Measurements from ENCODE around the gene KLHL6.
"Not testable (repeated sequence)": the region's sequence is repeated elsewhere in the genome, so short reads cannot be mapped to it uniquely, and the experiment has no call there.

KLHL6 gene

GRCh38 chr3:183555541-183556081 is at the start of gene KLHL6:
KLHL6 (minus strand) TSS chr3:183555706; CDS start chr3:183555653, 53 bp downstream.
- no peak for DNase-seq

GRCh38 chr3:183597959-183598358 is 42.5 kb upstream of the KLHL6 start:
- no peak for DNase-seq

- no peak for DNase-seq
These were observed 39.1 kb upstream of the KLHL6 start for GRCh38 chr3:183594636-183595035.

GRCh38 chr3:183592821-183593220 is 37.3 kb upstream of the KLHL6 start:
- DNase-seq: no peak

GRCh38 chr3:183591881-183592521 is 36.5 kb upstream of the KLHL6 start:
- DNase-seq: no peak

GRCh38 chr3:183590442-183590841 is 34.9 kb upstream of the KLHL6 start:
- DNase-seq: no peak

GRCh38 chr3:183587336-183587735 is 31.8 kb upstream of the KLHL6 start:
- DNase-seq: no peak

GRCh38 chr3:183586477-183586876 is 31.0 kb upstream of the KLHL6 start:
- no peak for DNase-seq

GRCh38 chr3:183584914-183585280 is 29.4 kb upstream of the KLHL6 start:
- DNase-seq: no peak

GRCh38 chr3:183584246-183584913 is 28.9 kb upstream of the KLHL6 start:
- no peak for DNase-seq

GRCh38 chr3:183583331-183584245 is 28.1 kb upstream of the KLHL6 start:
- no peak for DNase-seq

GRCh38 chr3:183582161-183582560 is 26.7 kb upstream of the KLHL6 start:
- no peak for DNase-seq

- peak; percentile 15 for DNase-seq
These were observed 26.1 kb upstream of the KLHL6 start for GRCh38 chr3:183581496-183582155.

GRCh38 chr3:183579967-183580900 is 24.7 kb upstream of the KLHL6 start:
- no peak for DNase-seq

GRCh38 chr3:183578179-183578578 is 22.7 kb upstream of the KLHL6 start:
- no peak for DNase-seq

GRCh38 chr3:183577346-183577745 is 21.8 kb upstream of the KLHL6 start:
- peak; percentile 23 for DNase-seq

- peak; percentile 87 for DNase-seq
These were observed 21.1 kb upstream of the KLHL6 start for GRCh38 chr3:183576487-183577107.

- DNase-seq: no peak
These were observed 17.4 kb upstream of the KLHL6 start for GRCh38 chr3:183572935-183573334.

GRCh38 chr3:183570191-183570590 is 14.7 kb upstream of the KLHL6 start:
- DNase-seq: not testable (repeated sequence)

- no peak for DNase-seq
These were observed 11.4 kb upstream of the KLHL6 start for GRCh38 chr3:183566880-183567279.

- no peak for DNase-seq
These were observed 8.5 kb upstream of the KLHL6 start for GRCh38 chr3:183564046-183564445.

Data from NCI-H345 (cell line).